ENCODE measurements around the gene ZC3H18.

DNA sequence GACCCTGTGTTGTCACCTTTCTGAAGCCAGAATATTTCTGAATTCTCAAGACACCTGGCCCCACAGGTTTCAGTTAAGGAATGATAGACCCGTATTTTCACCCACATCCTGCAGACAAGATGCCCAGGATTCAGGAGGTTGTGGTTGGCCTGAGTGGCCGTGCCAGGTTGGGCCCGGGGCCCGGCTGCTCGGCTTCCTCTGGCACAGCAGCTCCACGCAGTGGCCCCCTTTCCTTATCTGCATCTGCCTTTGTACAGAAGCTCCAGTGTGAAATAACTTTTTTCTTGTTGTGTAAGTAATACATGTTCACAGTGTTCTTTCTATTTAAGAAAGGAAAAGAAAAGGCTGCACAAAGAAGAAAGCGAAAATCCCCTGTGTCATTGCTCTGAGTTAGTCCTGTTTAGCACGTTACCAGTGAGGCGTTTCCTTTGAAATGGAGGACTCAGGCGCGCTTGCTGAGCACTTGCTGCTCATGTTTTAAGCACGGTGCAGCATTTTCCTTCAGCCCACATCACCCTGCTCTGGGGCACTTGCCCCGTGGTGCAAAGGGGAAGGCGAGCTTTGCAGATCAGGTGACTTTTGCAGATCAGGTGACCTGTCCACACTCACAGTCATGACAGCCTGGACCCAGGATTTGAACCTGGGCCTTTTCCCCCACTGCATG, 12.8 kb downstream of the ZC3H18 start:
- TF ChIP-seq ZNF274 (IDR thresholded peaks at IDR 0.05; ENCODE audit: low read depth, low read length) (no peak), YY1 (IDR thresholded peaks at IDR 0.05; ENCODE audit: insufficient read depth, insufficient read length) (no peak), SUZ12 (IDR thresholded peaks at IDR 0.05; ENCODE audit: extremely low read depth, insufficient read depth, insufficient read length) (no peak)
